GF-D8 (cell line): ENCODE measurements around the gene UTS2R.

Experiments used
- DNase-seq: peaks from one replicate; lab custom pipeline; 2025; lab: John Stamatoyannopoulos, UW

The UTS2R gene

DNA sequence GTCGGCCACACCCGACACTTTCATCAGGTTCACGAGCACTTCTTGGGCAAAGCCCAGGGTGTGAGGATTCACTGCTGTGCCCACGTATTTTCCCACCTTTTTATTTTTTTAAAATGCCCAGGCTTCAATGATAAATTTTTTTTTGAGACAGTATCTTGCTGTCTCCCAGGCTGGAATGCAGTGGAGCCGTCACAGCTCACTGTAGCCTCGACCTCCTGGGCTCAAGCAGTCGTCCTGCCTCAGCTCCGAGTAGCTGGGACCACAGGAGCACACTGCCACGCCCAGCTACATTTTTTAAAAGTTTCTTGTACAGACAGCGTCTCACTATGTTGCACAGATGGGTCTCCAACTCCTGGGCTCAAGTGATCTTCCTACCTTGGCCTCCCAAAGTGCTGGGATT is 17.8 kb downstream of the UTS2R start:
- DNase-seq, result no peak

DNA sequence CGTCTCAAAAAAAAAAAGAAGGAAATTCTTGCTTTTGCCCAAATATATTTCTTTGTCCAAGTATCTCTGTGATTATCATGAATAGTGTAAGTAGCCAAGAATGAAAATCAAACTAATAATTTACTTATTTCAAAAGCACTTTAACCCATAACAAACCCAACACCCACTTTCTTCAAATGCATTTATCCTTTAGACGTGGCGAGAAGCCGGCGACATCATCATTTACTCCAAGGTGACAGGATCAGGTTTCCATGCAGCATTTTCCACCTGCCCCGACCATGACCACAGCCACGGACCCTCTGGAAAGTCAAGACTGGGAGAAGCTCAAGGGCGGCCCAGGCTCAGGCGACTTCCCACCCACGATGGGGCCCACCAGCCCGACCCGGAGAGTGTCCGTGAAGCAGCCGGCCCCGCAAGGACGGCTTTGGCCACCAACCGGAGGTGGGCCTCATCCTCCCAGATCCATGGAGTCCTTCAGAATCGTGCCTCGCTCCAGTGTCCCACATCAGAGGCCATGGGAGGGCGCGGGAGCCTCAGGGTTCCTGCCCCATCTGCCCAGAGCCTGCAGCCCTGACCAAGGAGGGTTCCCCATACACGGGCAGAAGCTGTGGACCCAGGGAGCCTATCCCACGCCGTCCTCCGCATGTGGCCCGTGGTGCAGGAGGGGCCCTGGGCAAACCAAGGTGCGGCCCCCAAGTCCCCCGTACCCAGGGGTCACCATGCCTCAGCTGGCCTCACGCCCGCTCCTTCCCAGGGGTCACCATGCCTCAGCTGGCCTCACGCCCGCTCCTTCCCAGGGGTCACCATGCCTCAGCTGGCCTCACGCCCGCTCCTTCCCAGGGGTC is 18.7 kb downstream of the UTS2R start:
- DNase-seq, result no peak

DNA sequence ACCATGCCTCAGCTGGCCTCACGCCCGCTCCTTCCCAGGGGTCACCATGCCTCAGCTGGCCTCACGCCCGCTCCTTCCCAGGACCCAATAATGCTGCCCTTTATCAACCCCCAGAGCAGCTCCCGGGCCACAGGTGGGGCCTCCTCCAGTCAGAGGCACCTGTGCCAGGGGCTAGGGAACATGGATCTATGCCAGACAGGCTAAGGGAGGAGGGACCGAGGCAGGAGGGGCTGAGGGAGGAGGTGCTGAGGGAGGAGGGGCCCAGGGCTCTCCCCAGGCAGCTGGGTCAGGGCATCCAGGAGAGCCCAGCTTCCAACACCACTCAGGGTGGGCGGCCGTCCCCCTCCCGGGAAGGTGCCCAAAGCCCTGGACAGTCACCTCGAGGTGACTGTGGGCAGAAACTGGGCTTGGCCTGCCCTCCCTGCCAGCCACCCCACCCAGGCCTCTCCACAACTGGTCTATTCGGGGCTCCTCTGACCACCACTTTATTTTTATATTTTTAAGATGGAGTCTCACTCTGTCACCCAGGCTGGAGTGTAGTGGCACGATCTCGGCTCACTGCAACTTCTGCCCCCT is 19.4 kb downstream of the UTS2R start:
- no peak for DNase-seq

DNA sequence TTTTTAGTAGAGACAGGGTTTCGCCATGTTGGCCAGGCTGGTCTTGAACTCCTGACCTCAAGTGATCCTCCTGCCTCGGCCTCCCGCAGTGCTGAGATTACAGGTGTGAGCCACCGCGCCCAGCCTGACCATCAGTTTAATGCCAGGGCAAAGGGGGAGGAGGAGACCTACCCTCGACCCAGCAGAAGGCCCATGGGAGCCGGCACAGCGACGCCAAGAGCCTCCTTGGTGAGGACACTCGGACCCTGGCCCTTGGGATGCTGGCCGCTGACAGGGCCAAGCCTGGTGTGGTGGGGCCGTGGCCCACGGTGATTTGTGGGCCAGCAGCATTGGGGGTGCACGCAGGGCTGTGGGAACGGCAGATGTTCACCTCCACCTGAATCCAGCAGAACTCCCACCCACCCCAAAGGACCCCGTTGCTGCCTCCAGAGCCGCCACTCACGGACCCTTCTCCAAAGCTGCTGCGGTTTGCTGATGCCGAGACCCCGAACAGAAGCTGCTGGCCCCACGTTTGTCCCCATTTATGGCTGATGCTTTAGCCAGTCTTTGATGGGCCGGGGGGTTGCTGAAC is 20.0 kb downstream of the UTS2R start:
- DNase-seq, result no peak

DNA sequence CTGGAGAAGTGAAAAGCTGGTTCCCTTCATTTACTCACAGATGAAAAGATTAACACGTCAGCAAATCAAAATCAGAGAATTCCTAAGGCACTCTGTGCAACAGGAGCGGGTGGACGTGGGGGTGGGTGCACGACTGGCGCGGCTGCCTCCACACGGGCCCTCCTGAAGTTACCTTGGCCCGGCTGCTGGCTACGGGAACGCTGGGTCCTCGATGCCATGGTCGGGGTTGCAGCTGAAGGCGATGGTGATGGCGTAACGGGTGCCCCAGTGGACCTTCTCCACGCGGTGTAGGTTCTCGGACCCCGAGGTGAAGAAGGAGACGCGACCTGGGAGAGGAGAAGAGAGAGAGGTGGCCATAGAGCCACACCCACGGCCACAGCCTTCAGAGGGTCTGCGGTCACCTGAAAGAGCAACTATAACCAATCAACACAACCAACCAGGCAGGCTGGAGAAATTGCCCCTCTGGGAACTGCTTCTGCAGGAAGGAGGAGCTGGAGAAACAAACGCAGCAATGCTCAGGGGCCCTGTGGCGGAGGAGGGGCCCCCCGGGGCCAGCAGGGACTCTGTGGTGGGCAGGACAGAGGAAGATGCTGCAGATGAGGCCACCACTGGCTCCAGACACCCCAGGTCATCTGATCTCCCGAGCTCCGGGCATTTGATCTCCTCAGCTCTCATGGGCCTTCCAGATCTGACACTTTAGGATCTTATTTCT is 20.8 kb downstream of the UTS2R start:
- DNase-seq, result no peak

DNA sequence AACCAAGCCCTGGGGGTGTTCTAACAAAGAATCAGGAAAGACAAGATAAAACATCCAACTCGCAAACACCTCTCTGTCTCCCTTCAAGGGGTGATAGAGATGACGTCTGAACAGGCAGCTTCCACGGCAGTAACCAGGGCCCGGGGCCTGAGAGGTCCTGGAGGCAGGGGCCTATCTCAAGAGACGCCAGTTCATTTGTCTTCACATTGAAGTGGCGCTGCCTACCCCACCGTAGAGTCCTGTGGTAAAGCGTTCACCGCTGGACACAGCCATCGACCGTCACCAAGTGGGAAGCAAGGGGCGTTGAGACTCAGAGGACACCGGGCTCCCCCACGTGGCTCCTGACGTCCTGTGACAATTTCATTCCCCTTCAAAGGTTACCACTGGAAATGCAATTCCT is 21.4 kb downstream of the UTS2R start:
- DNase-seq, result no peak

DNA sequence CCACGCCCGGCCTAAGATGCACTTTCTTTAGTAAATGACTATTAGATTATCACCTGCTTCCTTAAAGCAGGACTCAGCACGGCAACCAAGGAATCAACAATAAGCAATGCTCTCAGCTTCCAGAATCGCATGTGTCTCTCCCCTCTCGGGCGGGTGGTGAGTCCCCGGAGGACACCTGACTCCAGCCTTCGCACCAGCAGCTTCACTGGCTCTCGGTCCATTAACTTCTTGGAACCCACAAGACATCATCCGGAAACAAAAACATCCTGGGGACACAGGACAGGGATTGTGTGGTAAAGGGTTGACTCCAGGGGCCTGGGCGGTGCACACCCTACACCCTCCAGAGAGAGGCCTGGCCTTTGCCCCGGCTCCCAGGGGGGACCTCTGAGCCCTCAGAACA is 22.7 kb downstream of the UTS2R start:
- no peak for DNase-seq

DNA sequence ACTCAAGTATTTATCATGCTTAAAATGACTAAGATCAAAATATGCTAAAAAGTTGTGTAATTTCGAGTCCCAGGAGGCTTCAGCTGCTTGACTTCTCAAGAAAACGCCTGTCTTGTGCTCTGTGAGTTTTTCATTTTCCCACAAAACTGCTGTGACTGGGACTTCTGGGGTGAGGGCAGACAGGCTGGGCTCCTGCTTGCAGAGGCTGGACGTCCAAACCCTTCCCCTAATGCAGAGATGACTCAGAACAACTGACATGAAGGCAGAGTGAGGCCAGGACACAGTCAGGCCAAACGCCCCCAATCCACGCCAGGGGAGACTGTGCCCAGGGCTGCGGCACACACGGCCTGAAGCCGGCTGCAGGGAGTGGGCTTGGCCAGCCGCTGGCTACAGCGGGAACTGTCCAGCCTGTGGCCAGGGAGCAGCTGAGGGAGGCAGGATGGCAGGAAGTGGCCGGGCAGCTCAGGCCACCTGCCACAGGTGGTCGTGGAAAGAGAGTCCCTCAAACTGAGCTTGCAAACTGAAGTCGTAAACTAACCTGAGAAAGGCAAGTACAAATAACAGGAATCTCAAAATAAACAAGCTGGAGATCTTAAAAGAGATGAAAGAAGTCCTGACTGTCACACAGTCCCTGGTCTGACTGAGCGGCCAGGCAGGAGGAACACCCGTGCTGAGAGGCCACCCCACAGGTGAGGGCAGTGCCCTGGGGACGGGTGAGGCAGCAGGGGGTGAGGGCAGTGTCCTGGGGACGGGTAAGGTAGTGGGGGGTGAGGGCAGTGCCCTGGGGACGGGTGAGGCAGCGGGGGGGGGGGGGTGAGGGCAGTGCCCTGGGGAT is 25.3 kb downstream of the UTS2R start:
- DNase-seq, result no peak

DNA sequence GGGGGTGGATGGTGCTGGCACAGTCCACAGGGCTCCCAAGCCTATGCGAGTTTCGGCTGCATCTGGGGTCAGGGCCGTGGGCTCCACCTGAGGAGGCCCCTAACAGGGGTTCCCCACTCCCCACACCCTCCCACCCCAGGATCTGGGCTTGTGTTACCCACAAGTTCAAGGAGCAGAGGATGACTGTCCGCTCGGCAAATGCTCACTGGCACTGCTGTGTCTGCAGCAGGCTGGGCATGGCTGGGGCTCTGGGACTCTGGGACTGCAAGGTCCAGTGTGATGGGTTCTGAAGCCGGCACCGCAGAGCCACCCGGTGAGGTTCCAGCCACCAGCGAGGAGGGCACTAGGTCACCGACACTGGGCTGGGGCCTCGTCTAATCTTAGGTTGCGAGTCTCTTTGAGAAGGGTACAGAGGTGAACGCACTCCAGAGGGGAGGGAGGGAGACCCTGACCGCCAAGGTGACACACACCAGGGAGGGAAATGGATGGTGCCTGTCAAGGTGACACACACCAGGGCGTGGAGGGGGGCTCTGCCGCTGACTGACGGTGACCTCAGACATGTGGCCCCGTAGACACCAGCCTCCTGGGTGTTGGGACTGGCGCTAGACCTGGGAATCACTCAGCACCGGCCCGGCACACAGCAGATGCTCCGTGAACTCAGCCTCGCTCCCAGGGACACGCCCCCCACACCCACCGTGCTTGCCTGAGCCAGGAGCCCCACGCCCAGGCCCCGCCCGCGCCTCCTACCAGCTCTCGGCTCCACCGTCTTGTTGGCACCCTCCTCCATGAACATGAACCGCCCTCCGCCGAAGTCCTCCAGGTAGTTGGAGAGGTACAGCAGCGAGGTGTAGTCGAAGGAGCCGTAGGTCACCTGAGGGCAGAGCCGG is 26.1 kb downstream of the UTS2R start:
- no peak for DNase-seq

DNA sequence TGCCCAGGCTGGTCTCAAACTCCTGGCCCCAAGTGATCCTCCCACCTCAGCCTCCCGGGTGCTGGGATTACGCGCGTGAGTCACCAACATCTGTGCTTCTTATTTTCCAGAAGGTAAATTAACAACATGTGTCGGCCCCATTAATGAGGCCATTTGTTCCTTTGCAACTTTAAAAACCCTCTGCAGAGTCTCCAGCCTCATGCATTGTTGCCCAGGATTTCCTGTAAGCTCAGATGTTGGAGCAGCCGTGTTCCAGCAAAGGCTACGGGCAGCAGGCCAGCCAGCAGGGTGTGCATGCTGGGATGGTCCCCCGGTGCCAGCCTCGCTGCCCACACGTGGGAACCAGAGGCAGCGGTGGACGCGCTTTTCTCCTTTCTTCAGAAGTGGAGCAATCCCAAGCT is 27.5 kb downstream of the UTS2R start:
- DNase-seq, result no peak

DNA sequence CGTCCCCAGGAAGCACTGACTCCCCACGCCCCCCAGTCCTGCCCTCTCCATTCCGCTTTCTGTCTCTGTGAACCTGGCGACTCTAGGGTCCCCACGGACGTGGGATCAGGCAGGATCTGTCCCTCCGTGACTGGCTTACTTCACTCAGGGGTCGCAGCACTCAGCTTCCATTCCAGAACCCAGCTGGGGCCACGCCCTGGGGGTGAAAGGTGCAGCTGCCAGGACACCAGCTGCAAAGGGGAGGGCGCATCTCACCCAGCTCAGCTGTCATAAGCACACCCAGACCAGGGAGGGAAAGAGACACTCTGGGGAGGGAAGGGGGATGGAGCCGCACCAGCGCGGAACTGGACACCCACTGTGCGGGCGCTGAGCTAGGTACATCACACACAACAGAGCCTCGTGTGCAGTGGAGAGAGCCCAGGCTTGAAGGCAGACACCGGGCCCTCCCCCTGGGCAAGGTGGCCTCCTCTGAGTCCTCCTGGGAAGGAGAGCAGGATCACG is 28.1 kb downstream of the UTS2R start:
- DNase-seq, result no peak

DNA sequence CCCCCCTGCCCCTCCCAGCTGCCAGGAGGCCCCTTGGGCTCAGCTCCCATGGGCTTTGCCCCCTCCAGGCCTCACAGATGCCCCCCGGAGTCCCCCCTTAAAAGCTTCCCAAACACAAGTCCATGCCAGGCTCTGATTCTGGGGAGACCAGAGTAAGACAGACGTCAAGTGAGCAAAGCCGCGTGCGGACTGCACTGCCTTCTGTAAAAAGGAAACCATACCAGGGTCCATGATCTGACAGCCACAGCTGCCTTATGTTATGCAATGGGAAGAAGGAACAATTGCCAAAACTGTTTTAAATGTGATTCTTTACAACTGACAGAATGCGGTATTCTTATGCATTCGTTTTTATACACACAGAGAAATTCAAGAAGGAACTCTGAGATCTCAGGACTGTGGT is 28.6 kb downstream of the UTS2R start:
- DNase-seq, result peak; percentile 79

DNA sequence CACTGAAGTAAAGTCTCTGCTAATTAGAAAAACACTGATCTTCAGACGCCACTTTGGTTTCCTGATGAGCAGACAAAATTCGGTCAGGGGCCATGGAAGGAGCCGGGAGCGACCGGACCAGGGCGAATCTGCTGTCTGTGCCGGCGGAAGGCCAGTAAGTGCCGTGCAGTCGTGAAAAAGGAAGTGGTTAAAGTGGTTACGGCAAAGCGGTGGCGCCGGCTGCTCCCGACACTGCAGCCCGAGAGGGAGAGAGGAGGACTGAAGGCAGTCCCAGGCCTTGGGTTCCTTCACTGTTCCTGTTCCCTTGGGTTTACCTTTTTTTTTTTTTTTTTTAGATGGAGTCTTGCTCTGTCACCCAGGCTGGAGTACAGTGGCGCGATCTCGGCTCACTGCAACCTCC is 29.3 kb downstream of the UTS2R start:
- DNase-seq, result peak; percentile 82

DNA sequence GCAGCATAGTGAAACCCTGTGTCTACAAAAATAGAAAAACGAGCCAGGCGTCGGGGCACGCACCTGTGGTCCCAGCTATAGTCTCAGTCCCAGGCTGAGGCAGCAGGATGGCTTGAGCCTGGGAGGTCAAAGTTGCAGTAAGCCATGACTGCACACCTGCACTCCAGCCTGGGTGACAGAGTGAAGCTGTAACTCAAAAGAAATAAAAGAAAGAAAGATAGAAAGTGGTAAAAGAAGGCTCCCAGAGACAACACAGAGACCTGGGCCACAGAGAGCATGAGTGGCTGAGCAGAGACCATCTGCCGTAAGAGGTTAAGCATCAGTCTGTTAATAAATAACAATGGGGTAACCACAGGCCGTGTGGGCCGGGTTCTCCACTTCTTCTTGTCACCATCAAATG is 31.3 kb downstream of the UTS2R start:
- no peak for DNase-seq

DNA sequence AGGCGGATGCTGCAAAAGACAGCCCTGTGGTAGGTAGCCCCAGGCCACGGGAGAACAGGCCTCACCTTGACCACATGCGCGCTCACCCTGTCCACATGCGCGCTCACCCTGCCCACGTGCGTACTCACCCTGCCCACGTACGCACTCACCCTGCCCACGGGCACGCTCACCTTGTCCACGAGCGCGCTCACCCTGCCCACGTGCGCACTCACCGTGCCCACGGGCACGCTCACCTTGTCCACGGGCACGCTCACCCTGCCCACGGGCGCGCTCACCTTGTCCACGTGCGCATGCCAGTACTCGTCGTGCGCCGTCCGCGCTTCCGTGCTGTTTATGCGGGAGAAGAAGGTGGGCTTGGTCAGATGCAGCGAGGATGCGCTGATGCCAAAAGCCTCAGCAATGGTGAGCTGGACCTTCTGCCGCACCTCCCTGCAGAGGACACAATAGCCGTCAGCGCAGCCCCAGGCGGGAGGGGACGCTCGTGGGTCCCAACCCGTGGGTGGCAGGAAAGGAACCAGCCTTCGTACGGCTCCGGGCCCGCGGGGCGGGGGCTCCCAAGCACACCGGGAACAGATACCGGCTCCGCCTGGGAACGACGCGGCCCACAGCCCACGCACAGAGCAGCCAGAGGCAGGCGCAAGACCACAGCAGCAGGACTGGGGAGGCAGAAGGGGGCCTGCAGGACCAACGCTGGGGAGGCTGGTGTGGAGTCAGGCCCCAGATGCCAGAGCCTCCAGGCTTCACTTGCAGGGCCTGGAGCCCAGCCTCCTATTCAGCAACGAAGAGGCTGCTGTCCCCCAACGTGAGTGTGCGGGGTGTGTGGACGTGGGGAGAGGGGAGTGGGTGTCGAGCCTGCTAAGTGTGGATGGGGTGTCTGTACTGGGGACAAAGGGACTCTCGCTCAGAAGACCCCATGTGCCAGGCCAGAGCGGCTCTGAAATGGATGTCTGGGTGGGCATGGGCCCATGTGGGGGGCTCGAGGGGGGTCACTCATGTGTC is 32.4 kb downstream of the UTS2R start:
- no peak for DNase-seq

DNA sequence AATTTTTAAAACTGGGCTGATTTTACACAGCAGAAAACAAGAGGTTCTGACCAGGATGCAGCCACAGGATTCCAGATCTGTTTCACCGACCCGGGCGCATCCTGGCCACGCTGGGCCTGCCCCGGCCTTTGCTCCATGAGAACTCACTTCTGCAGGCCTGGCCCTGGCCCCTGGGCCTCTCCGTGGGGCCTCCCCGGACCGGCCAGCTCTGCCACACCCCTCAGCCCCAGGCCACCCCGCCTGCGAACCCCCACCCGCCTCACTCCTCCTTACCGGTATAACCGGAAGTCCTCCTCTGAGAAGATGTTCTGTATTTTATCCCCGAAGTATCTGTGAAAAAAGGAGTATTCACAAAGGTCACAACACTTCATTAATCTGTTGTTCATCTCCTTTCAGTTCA is 33.5 kb downstream of the UTS2R start:
- DNase-seq, result no peak

DNA sequence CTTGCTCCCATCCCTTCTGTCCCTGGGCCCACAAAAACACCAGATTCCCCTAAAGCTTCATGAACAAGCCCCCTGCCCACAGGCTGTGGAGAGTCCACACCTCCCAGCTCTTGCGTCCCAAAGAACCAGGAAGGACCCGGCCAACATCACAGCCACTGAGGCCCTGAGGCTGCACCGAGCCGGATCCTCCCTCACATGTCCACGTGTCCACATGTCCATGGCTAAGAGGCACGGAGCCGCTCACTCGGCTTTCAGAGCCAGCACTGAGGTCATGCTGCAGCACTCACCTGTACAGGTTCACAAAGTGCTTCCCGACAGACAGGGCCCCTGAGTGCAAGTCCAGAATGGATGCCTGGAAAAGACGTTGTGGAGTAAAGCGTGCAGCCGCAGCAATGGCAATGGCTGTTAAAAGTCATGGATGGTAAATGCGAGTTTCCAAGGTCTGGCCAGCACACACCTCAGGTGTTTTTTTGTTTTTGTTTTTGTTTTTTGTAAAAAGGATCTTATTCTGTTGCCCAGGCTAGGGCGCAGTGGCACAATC is 34.6 kb downstream of the UTS2R start:
- DNase-seq, result no peak

DNA sequence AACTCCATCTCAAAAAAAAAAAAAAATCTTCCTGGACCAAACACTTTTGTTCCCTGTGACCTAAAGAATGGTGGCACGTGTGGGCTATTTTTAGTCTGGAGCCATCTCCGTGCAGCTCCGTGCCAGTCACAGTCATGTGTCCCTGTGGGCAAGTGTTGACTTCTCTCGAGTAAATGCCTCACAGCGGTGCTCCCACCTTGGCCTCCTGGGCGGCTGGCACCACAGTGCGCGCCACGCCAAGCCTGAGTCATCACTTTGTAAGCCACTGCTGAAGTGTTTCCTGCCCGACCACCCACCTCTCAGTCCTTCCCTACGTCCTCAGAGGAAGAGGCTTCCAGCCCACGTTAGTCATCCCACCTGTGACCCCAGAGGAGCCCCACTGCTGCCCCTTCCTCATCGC is 35.7 kb downstream of the UTS2R start:
- DNase-seq, result no peak

DNA sequence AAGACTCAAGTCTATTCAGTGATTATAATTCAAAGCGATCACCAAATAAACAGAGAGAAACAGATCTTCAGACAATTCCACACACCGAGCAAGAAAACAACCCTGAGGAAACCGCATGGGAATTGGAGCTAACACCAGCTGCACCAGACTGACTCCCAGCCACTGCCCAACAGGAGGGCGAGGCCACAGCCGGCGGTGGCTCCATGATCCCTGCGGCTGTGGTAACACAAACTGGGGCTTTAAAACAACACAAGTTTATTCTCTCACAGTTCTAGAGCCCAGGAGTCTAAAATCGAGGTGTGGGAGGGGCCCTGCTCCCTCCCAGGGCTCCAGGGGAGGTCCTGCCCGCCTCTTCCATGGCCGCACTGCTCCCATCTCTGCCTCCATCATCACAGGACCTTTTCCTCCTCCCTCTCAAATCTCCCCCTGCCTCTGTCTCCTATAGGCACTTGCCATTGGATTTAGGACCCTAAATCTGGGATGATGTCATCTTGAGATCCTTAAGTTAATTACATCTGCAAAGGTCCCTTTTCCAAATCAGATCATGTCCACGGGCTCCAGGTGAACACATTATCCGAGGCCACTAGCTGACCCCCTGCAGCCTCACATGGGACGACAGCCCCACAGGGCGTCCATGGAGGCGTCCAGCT is 36.8 kb downstream of the UTS2R start:
- no peak for DNase-seq
